HEK293 (cell line): ENCODE measurements around the gene FAM124A.

Experiments used
- CTCF ChIA-PET: fragments of 350-600 bp; formaldehyde crosslinking; extraction: SDS; loops from one replicate; lab custom pipeline; 2021; ENCODE audit warnings: antibody characterized with exemption; lab: Yijun Ruan, JAX
- POLR2A ChIA-PET: fragments of 300-600 bp; formaldehyde crosslinking; extraction: SDS; loops from one replicate; lab custom pipeline; 2020; ENCODE audit warnings: antibody characterized with exemption, inconsistent platforms; lab: Yijun Ruan, JAX
- H3K27ac ChIP-seq: fragments of 200-500 bp; sonication (Bioruptor generic); 2 replicates; pipeline ENCODE4 v1.5.1; 2014; ENCODE audit warnings: low read depth, low read length, control low read depth, inconsistent platforms; ENCODE audit errors: extremely low read depth
- H3K36me3 ChIP-seq, 2 experiments: fragments of 200-500 bp in 1 of 2; sonication (Bioruptor generic) in 1 of 2; 1 replicate in 1 of 2; 2 replicates in 1 of 2; pipeline ENCODE4 v1.5.1; 2014 to 2017; ENCODE audit warnings: inconsistent platforms in 2 of 2, low read length in 2 of 2; ENCODE audit not compliant: control insufficient read depth in 2 of 2, insufficient read depth in 1 of 2
- H3K4me1 ChIP-seq: fragments of 200-500 bp; sonication (Bioruptor generic); 2 replicates; pipeline ENCODE4 v1.5.1; 2014; ENCODE audit warnings: mild to moderate bottlenecking, low read length, inconsistent platforms; ENCODE audit not compliant: control insufficient read depth, insufficient read depth
- H3K4me3 ChIP-seq: 2 replicates; pipeline ENCODE4 v1.5.1; 2011; ENCODE audit warnings: low read depth, mild to moderate bottlenecking, control low read depth, low read length, moderate library complexity
- H3K9me3 ChIP-seq: fragments of 200-500 bp; sonication (Bioruptor generic); 2 replicates; pipeline ENCODE4 v1.5.1; 2014; ENCODE audit warnings: low read depth, low read length, inconsistent platforms; ENCODE audit not compliant: control insufficient read depth, insufficient read depth
- BCL11A ChIP-seq: fragments of 450-650 bp; formaldehyde crosslinking; IDR thresholded peaks from 2 replicates; pipeline ENCODE4 v1.5.1; 2016; ENCODE audit warnings: low read depth, missing biosample characterization, missing genetic modification characterization
- BCL6B ChIP-seq: fragments of 450-650 bp; formaldehyde crosslinking; IDR thresholded peaks from 2 replicates; pipeline ENCODE4 v1.5.1; 2017; ENCODE audit warnings: missing biosample characterization, missing genetic modification characterization
- CTCF ChIP-seq: fragments of 450-650 bp; formaldehyde crosslinking; IDR thresholded peaks from 2 replicates; pipeline ENCODE4 v1.5.1; 2016; ENCODE audit warnings: missing biosample characterization, missing genetic modification characterization
- HOXA7 ChIP-seq: sonication (generic); formaldehyde crosslinking; IDR thresholded peaks from 2 replicates; pipeline ENCODE4 v1.8.1; 2022; ENCODE audit warnings: missing genetic modification reagents, borderline replicate concordance
- MYNN ChIP-seq: fragments of 450-650 bp; formaldehyde crosslinking; IDR thresholded peaks from 2 replicates; pipeline ENCODE4 v1.5.1; 2016; ENCODE audit warnings: missing biosample characterization, missing genetic modification characterization, borderline replicate concordance
- RBAK ChIP-seq: fragments of 450-650 bp; formaldehyde crosslinking; IDR thresholded peaks from 2 replicates; pipeline ENCODE4 v1.5.1; 2016; ENCODE audit warnings: missing biosample characterization, missing genetic modification characterization
- TSHZ1 ChIP-seq: fragments of 450-650 bp; formaldehyde crosslinking; IDR thresholded peaks from 2 replicates; pipeline ENCODE4 v1.5.1; 2016; ENCODE audit warnings: missing biosample characterization, missing genetic modification characterization, borderline replicate concordance
- ZFP69B ChIP-seq: fragments of 450-650 bp; formaldehyde crosslinking; IDR thresholded peaks from 2 replicates; pipeline ENCODE4 v1.5.1; 2016; ENCODE audit warnings: missing biosample characterization, missing genetic modification characterization
- ZIC2 ChIP-seq: fragments of 450-650 bp; formaldehyde crosslinking; IDR thresholded peaks from 2 replicates; pipeline ENCODE4 v1.5.1; 2016; ENCODE audit warnings: missing biosample characterization, missing genetic modification characterization
- ZNF157 ChIP-seq: fragments of 450-650 bp; formaldehyde crosslinking; IDR thresholded peaks from 2 replicates; pipeline ENCODE4 v1.5.1; 2016; ENCODE audit warnings: missing biosample characterization, missing genetic modification characterization
- ZNF169 ChIP-seq: fragments of 450-650 bp; formaldehyde crosslinking; IDR thresholded peaks from 2 replicates; pipeline ENCODE4 v1.5.1; 2016; ENCODE audit warnings: missing biosample characterization, missing genetic modification characterization
- ZNF280D ChIP-seq: fragments of 450-650 bp; formaldehyde crosslinking; IDR thresholded peaks from 2 replicates; pipeline ENCODE4 v1.5.1; 2016; ENCODE audit warnings: missing biosample characterization, missing genetic modification characterization
- ZNF362 ChIP-seq: fragments of 450-650 bp; formaldehyde crosslinking; IDR thresholded peaks from 2 replicates; pipeline ENCODE4 v1.5.1; 2016; ENCODE audit warnings: missing biosample characterization, missing genetic modification characterization
- ZNF473 ChIP-seq: fragments of 450-650 bp; formaldehyde crosslinking; IDR thresholded peaks from 2 replicates; pipeline ENCODE4 v1.5.1; 2017; ENCODE audit warnings: missing biosample characterization, missing genetic modification characterization
- ZNF501 ChIP-seq: fragments of 450-650 bp; formaldehyde crosslinking; IDR thresholded peaks from 2 replicates; pipeline ENCODE4 v1.5.1; 2016; ENCODE audit warnings: missing biosample characterization, missing genetic modification characterization
- ZNF514 ChIP-seq: fragments of 450-650 bp; formaldehyde crosslinking; IDR thresholded peaks from 2 replicates; pipeline ENCODE4 v1.5.1; 2016; ENCODE audit warnings: missing biosample characterization, missing genetic modification characterization
- ZNF555 ChIP-seq: fragments of 450-650 bp; formaldehyde crosslinking; conservative IDR thresholded peaks from 2 replicates; pipeline ENCODE4 v1.5.1; 2017; ENCODE audit warnings: missing biosample characterization, mild to moderate bottlenecking, missing genetic modification characterization, inconsistent platforms
- ZNF561 ChIP-seq: fragments of 450-650 bp; IDR thresholded peaks from 2 replicates; pipeline ENCODE4 v1.5.1; 2018; ENCODE audit warnings: missing biosample characterization, missing genetic modification characterization, borderline replicate concordance
- ZNF585B ChIP-seq: fragments of 450-650 bp; formaldehyde crosslinking; IDR thresholded peaks from 2 replicates; pipeline ENCODE4 v1.5.1; 2016; ENCODE audit warnings: missing biosample characterization, missing genetic modification characterization
- ZNF777 ChIP-seq: fragments of 450-650 bp; formaldehyde crosslinking; IDR thresholded peaks from 2 replicates; pipeline ENCODE4 v1.5.1; 2017; ENCODE audit warnings: missing biosample characterization, missing genetic modification characterization, borderline replicate concordance

FAM124A gene

GRCh38 chr13:51278426-51279130 is 56.4 kb downstream of the FAM124A start:
- no peaks in the 10 kb centered on the region for H3K36me3 ChIP-seq
- no peak overlapping the region for H3K27ac ChIP-seq
- no peaks in the 10 kb centered on the region for H3K4me1 ChIP-seq
- ChIA-PET POLR2A (no interaction called here), CTCF (interaction anchor here (3.6 kb wide), 1 partner anchor 8 kb away, joined by 15 read pairs; no protein-coding TSS in a partner anchor)
- H3K4me3 ChIP-seq: no peak overlapping the region
- TF ChIP-seq ZIC2 (tag by site-specific recombination) (peak; percentile 77), HOXA7 (no peak), ZNF585B (no peak)
- no peaks in the 10 kb centered on the region for H3K9me3 ChIP-seq

- ChIA-PET POLR2A (no interaction called here), CTCF (interaction anchor here (1.3 kb wide), 1 partner anchor 131 kb away, joined by 5 read pairs; no protein-coding TSS in a partner anchor)
- Histone ChIP-seq H3K36me3 (no peaks in the 10 kb centered on the region), H3K4me1 (no peaks in the 10 kb centered on the region), H3K4me3 (no peak overlapping the region), H3K9me3 (no peaks in the 10 kb centered on the region), H3K27ac (no peak overlapping the region)
- TF ChIP-seq TSHZ1 (tag by site-specific recombination) (no peak), ZNF280D (tag by site-specific recombination) (no peak), RBAK (no peak)
These were observed 58.3 kb downstream of the FAM124A start for GRCh38 chr13:51280379-51280940.

- no peaks in the 10 kb centered on the region for H3K36me3 ChIP-seq
- POLR2A ChIA-PET: no interaction called here
- TF ChIP-seq ZNF501 (tag by site-specific recombination): no peak
- TF ChIP-seq MYNN (tag by site-specific recombination): no peak
- no peak for TF ChIP-seq ZNF777 (tag by site-specific recombination)
- no peak for TF ChIP-seq ZNF169 (tag by site-specific recombination)
- no peak for TF ChIP-seq ZNF473
- TF ChIP-seq BCL6B (tag by site-specific recombination): no peak
- TF ChIP-seq ZNF514 (tag by site-specific recombination): no peak
- TF ChIP-seq ZNF555 (tag by site-specific recombination): no peak
- no peak for TF ChIP-seq ZNF561
- no peak for TF ChIP-seq ZNF157
- no peak for TF ChIP-seq BCL11A (tag by site-specific recombination)
- TF ChIP-seq ZFP69B (tag by site-specific recombination): no peak
- no peak for TF ChIP-seq CTCF (tag by site-specific recombination)
- no peak for TF ChIP-seq ZNF362 (tag by site-specific recombination)
These were observed 60.1 kb downstream of the FAM124A start for GRCh38 chr13:51282322-51282721.

More at GRCh38 chr13:51282322-51282721, 60.1 kb downstream of the FAM124A start:
- H3K27ac ChIP-seq: no peak overlapping the region
- H3K4me1 ChIP-seq: no peaks in the 10 kb centered on the region
- no peaks in the 10 kb centered on the region for H3K9me3 ChIP-seq
- no peak overlapping the region for H3K4me3 ChIP-seq
- CTCF ChIA-PET: no interaction called here
